Hepatocyte (in vitro differentiated cells): ENCODE results near the gene WHAMM. TPM values are rescaled to one million over a fixed set of nuclear protein-coding genes. Genes with fewer than 3 reads are reported as not detected.

ENCODE experiments used
- DNase-seq: peaks from one replicate; pipeline ENCODE4 v3.0.0-alpha.2; 2016; ENCODE audit warnings: low spot score
- H2AFZ ChIP-seq: fragments of 200-600 bp; sonication (generic); 2 replicates; pipeline ENCODE4 v1.6.0; 2016; ENCODE audit warnings: antibody characterized with exemption, mild to moderate bottlenecking
- H3K27ac ChIP-seq: fragments of 200-600 bp; sonication (generic); 2 replicates; pipeline ENCODE4 v1.5.1; 2016; ENCODE audit warnings: mild to moderate bottlenecking
- H3K27me3 ChIP-seq: fragments of 200-600 bp; sonication (generic); 2 replicates; pipeline ENCODE4 v1.6.1; 2016
- H3K36me3 ChIP-seq: fragments of 200-600 bp; sonication (generic); replicated peaks from 2 replicates; pipeline ENCODE4 v1.5.1; 2016; ENCODE audit warnings: low read depth; ENCODE audit not compliant: insufficient read depth
- H3K4me1 ChIP-seq: fragments of 200-600 bp; sonication (generic); 2 replicates; pipeline ENCODE4 v1.5.1; 2016; ENCODE audit warnings: mild to moderate bottlenecking, moderate library complexity; ENCODE audit not compliant: insufficient read depth
- H3K4me2 ChIP-seq: fragments of 200-600 bp; sonication (generic); 2 replicates; pipeline ENCODE4 v1.6.0; 2016
- H3K4me3 ChIP-seq: fragments of 200-600 bp; sonication (generic); 2 replicates; pipeline ENCODE4 v1.5.1; 2016; ENCODE audit warnings: mild to moderate bottlenecking
- H3K79me2 ChIP-seq: fragments of 200-600 bp; sonication (generic); 2 replicates; pipeline ENCODE4 v1.6.0; 2017; ENCODE audit warnings: mild to moderate bottlenecking
- H3K9me2 ChIP-seq: fragments of 200-600 bp; sonication (generic); replicated peaks from 2 replicates; pipeline ENCODE4 v1.6.0; 2017; ENCODE audit warnings: mild to moderate bottlenecking; ENCODE audit not compliant: insufficient read depth
- H3K9me3 ChIP-seq: fragments of 200-600 bp; sonication (generic); 2 replicates; pipeline ENCODE4 v1.5.1; 2016; ENCODE audit warnings: low read depth, mild to moderate bottlenecking
- H4K20me1 ChIP-seq: fragments of 200-600 bp; sonication (generic); 2 replicates; pipeline ENCODE4 v1.6.0; 2016; ENCODE audit warnings: mild to moderate bottlenecking; ENCODE audit not compliant: insufficient read depth, poor library complexity, severe bottlenecking
- EZH2 ChIP-seq: fragments of 200-600 bp; sonication (generic); IDR thresholded peaks from 2 replicates; pipeline ENCODE4 v1.6.1; 2016; ENCODE audit warnings: antibody characterized with exemption, mild to moderate bottlenecking, borderline replicate concordance
- EZH2phosphoT487 ChIP-seq: fragments of 200-600 bp; sonication (generic); IDR thresholded peaks from one replicate; pipeline ENCODE4 v1.6.1; 2018; ENCODE audit warnings: antibody characterized with exemption, mild to moderate bottlenecking, low read depth, moderate library complexity; ENCODE audit not compliant: unreplicated experiment, severe bottlenecking
- WGBS: methylation state at CpG from one replicate; pipeline ENCODE4 v1.1.6; 2016; ENCODE audit warnings: low lambda C conversion rate; ENCODE audit errors: missing lambda C conversion rate; 5-methylcytosine and 5-hydroxymethylcytosine counted together
- polyA plus RNA-seq: library from polyadenylated mRNA; unstranded; fragments of >200 nt; fragmentation: Nextera tagmentation; extraction: Ambion mirVana; gene quantifications from 2 replicates; pipeline ENCODE4 v1.2.1, GENCODE V29; 2016
- total RNA-seq: library from RNA; depleted of rRNA; stranded (reverse); fragments of >200 nt; gene quantifications from 2 replicates; pipeline ENCODE4 v1.2.3, GENCODE V29; 2014
- TF ChIP-seq, protein P1 (sequence below): fragments of 200-600 bp; sonication (generic); IDR thresholded peaks from 2 replicates; pipeline ENCODE4 v1.5.1; 2016; ENCODE audit warnings: antibody characterized with exemption, mild to moderate bottlenecking; ENCODE audit not compliant: poor library complexity

The WHAMM gene
- total and polyA plus RNA-seq, 2 experiments from 2014 or later: 5.3 to 8.0 TPM

DNA sequence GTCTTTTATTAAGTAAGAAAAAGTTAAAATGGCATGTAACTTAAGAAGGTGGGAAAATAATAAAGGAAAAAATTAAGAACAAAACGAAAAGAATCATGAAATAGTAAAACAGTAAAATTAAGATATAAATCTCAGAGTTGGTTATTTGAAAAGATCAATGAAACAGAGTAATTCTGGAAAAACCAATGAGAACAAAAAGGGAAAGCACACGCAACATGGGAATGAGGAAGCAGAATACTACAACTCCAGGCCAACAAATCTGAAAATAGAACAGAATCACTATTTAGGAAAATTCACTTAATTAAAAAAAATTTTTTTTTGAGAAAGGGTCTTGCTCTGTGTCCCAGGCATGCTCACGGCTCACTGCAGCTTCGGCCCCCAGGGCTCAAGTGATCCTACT is 30.7 kb downstream of the WHAMM start:
- no peaks in the 10 kb centered on the region for H3K36me3 ChIP-seq
- 96% methylated on average over 4 of the region's 4 CpGs for WGBS

DNA sequence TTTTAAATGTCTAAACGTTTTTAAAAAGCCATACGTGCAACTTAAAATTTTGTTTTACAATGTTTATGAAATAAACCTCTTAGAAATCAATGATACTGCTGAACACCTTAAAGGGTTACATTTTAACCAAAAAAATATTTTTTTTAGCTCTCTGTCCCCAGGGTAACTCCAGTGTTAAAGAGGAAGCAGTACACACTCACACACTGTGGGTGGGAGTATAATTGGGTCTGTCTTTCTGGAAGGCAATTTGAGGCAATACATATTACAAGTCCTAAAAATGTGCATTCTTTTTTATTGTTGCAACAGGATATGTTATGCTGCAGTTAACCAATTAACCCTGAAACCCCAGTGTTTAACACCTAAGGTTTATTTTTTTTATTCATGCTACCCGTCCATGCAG is 34.1 kb downstream of the WHAMM start:
- H3K4me2 ChIP-seq: no peak overlapping the region
- H3K79me2 ChIP-seq: no peaks in the 10 kb centered on the region
- H3K36me3 ChIP-seq: no peaks in the 10 kb centered on the region
- H3K9me2 ChIP-seq: no peaks in the 10 kb centered on the region
- WGBS: 92% methylated on average over 3 of the region's 3 CpGs
- H2AFZ ChIP-seq: no peak overlapping the region
- H3K4me3 ChIP-seq: no peak overlapping the region
- no peaks in the 10 kb centered on the region for H3K27me3 ChIP-seq
- no peaks in the 10 kb centered on the region for H3K9me3 ChIP-seq
- TF ChIP-seq, protein P1, sequence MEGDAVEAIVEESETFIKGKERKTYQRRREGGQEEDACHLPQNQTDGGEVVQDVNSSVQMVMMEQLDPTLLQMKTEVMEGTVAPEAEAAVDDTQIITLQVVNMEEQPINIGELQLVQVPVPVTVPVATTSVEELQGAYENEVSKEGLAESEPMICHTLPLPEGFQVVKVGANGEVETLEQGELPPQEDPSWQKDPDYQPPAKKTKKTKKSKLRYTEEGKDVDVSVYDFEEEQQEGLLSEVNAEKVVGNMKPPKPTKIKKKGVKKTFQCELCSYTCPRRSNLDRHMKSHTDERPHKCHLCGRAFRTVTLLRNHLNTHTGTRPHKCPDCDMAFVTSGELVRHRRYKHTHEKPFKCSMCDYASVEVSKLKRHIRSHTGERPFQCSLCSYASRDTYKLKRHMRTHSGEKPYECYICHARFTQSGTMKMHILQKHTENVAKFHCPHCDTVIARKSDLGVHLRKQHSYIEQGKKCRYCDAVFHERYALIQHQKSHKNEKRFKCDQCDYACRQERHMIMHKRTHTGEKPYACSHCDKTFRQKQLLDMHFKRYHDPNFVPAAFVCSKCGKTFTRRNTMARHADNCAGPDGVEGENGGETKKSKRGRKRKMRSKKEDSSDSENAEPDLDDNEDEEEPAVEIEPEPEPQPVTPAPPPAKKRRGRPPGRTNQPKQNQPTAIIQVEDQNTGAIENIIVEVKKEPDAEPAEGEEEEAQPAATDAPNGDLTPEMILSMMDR: no peak
- TF ChIP-seq EZH2phosphoT487 (no peak), EZH2 (no peak)
- DNase-seq: no peak
- H3K4me1 ChIP-seq: no peaks in the 10 kb centered on the region
- no peaks in the 10 kb centered on the region for H4K20me1 ChIP-seq
- no peak overlapping the region for H3K27ac ChIP-seq

More for the DNA sequence above, 30.7 kb downstream of the WHAMM start:
- Histone ChIP-seq H3K4me1 (no peaks in the 10 kb centered on the region), H3K27ac (no peak overlapping the region), H3K27me3 (no peaks in the 10 kb centered on the region), H3K79me2 (no peaks in the 10 kb centered on the region), H3K4me3 (no peak overlapping the region), H3K9me3 (no peaks in the 10 kb centered on the region), H4K20me1 (no peaks in the 10 kb centered on the region), H3K4me2 (no peak overlapping the region), H2AFZ (no peak overlapping the region), H3K9me2 (no peaks in the 10 kb centered on the region)
- no peak for TF ChIP-seq EZH2phosphoT487
- DNase-seq: no peak

DNA sequence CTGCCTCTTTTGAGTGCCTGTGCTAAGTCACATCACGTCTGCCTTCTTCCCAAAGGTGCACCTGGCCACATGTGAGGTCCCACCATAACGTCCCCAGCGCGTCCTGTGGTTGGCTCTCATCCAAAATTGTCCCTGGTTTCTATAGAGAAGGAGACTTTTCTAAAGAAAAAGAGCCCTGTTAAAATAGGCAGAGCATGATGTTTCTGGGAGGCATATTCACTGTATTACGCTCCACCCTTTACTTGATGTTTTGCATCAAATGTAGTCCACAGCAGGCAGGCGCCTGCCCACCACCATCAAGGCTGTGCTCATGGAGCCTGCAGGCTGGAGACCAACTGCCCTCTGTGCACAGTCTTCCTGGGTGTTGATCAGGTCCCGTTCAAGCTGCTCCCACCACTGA is 36.3 kb downstream of the WHAMM start:
- no peak overlapping the region for H3K27ac ChIP-seq
- TF ChIP-seq EZH2 (no peak), EZH2phosphoT487 (no peak)
- TF ChIP-seq, protein P1: no peak
- H3K4me1 ChIP-seq: no peaks in the 10 kb centered on the region
- WGBS: 82% methylated on average over 7 of the region's 7 CpGs
- no peak for DNase-seq
- no peaks in the 10 kb centered on the region for H3K27me3 ChIP-seq
- no peaks in the 10 kb centered on the region for H3K9me3 ChIP-seq
- H3K79me2 ChIP-seq: no peaks in the 10 kb centered on the region
- H3K4me2 ChIP-seq: no peak overlapping the region
- H2AFZ ChIP-seq: no peak overlapping the region
- H3K9me2 ChIP-seq: no peaks in the 10 kb centered on the region
- H4K20me1 ChIP-seq: no peaks in the 10 kb centered on the region
- no peak overlapping the region for H3K4me3 ChIP-seq
- H3K36me3 ChIP-seq: no peaks in the 10 kb centered on the region

DNA sequence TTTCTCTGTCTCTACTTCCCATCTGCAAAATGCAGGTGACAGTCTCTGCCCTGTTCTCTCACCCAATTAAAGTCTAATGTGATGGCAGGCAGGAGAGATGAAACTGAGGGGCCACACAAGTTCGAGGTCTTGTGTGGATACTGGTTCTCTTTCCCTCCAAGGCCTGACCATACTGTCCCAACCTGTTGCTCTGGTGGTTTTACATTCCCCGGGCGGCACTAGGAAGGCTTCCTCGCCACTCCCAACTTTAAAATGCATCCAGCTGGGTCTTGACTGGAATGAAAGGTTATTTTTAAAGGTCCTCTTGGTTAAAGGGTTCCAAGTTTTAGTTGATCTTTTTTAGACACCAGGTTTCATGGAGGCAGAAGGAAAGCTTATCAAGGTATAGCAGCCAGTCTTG is 37.2 kb downstream of the WHAMM start:
- no peak for TF ChIP-seq EZH2phosphoT487
- no peak for TF ChIP-seq EZH2
- TF ChIP-seq, protein P1: no peak
- 84% methylated on average over 4 of the region's 4 CpGs for WGBS
- Histone ChIP-seq H3K4me1 (no peaks in the 10 kb centered on the region), H3K4me2 (no peak overlapping the region), H4K20me1 (no peaks in the 10 kb centered on the region), H3K79me2 (no peaks in the 10 kb centered on the region), H3K36me3 (no peaks in the 10 kb centered on the region), H3K27ac (no peak overlapping the region), H2AFZ (no peak overlapping the region), H3K9me3 (no peaks in the 10 kb centered on the region), H3K4me3 (no peak overlapping the region), H3K27me3 (no peaks in the 10 kb centered on the region), H3K9me2 (no peaks in the 10 kb centered on the region)
- DNase-seq: no peak
